ENCODE measurements around the gene LHFPL3.

Gene LHFPL3

GRCh38 chr7:104807671-104808070 lies 479.3 kb downstream of the LHFPL3 start:
- no peak for DNase-seq

- no peak for DNase-seq
Observed at GRCh38 chr7:104809906-104810305, 481.5 kb downstream of the LHFPL3 start.

GRCh38 chr7:104814126-104814525 lies 485.7 kb downstream of the LHFPL3 start:
- DNase-seq = no peak

- no peak for DNase-seq
Observed at GRCh38 chr7:104814671-104815400, 486.4 kb downstream of the LHFPL3 start.

- no peak for DNase-seq
Observed at GRCh38 chr7:104816537-104816936, 488.1 kb downstream of the LHFPL3 start.

GRCh38 chr7:104818961-104819880 lies 490.8 kb downstream of the LHFPL3 start:
- no peak for DNase-seq

GRCh38 chr7:104820836-104821535 lies 492.6 kb downstream of the LHFPL3 start:
- DNase-seq = no peak

- DNase-seq = no peak
Observed at GRCh38 chr7:104823177-104823576, 494.8 kb downstream of the LHFPL3 start.

GRCh38 chr7:104825099-104825498 lies 496.7 kb downstream of the LHFPL3 start:
- no peak for DNase-seq

GRCh38 chr7:104826135-104826534 lies 497.7 kb downstream of the LHFPL3 start:
- DNase-seq = no peak

- DNase-seq = no peak
Observed at GRCh38 chr7:104836976-104837375, 508.6 kb downstream of the LHFPL3 start.

GRCh38 chr7:104838537-104839299 lies 510.3 kb downstream of the LHFPL3 start:
- no peak for DNase-seq

GRCh38 chr7:104839842-104840241 lies 511.4 kb downstream of the LHFPL3 start:
- no peak for DNase-seq

- no peak for DNase-seq
Observed at GRCh38 chr7:104841798-104842197, 513.4 kb downstream of the LHFPL3 start.

- no peak for DNase-seq
Observed at GRCh38 chr7:104843198-104843597, 514.8 kb downstream of the LHFPL3 start.

GRCh38 chr7:104845557-104845956 lies 517.2 kb downstream of the LHFPL3 start:
- DNase-seq = no peak

GRCh38 chr7:104846731-104847130 lies 518.3 kb downstream of the LHFPL3 start:
- no peak for DNase-seq

- DNase-seq = peak; percentile 54
Observed at GRCh38 chr7:104848138-104848990, 520.0 kb downstream of the LHFPL3 start.

- no peak for DNase-seq
Observed at GRCh38 chr7:104850374-104850773, 522.0 kb downstream of the LHFPL3 start.

- DNase-seq = no peak
Observed at GRCh38 chr7:104851268-104851667, 522.9 kb downstream of the LHFPL3 start.

GRCh38 chr7:104852386-104852785 lies 524.0 kb downstream of the LHFPL3 start:
- no peak for DNase-seq

- no peak for DNase-seq
Observed at GRCh38 chr7:104855861-104856260, 527.5 kb downstream of the LHFPL3 start.
